HG02938 (cell line): ENCODE measurements around the gene TMEM225B.
"Not testable (repeated sequence)": the region's sequence is repeated elsewhere in the genome, so short reads cannot be mapped to it uniquely, and the experiment has no call there.

ENCODE experiments used
- ATAC-seq: cut with Tn5 transposase; IDR thresholded peaks from one replicate; pipeline ENCODE4 v1.9.1; 2021; ENCODE audit warnings: mild to moderate bottlenecking, moderate library complexity; ENCODE audit not compliant: unreplicated experiment

Gene TMEM225B

GRCh38 chr7:99653754-99654153 lies 55.7 kb downstream of the TMEM225B start:
- ATAC-seq, result no peak

- not testable (repeated sequence) for ATAC-seq
Measured at GRCh38 chr7:99654626-99655025, 56.6 kb downstream of the TMEM225B start.

- ATAC-seq, result not testable (repeated sequence)
Measured at GRCh38 chr7:99657879-99658278, 59.8 kb downstream of the TMEM225B start.
